Measurements from ENCODE around the gene FBXW5.

DNA sequence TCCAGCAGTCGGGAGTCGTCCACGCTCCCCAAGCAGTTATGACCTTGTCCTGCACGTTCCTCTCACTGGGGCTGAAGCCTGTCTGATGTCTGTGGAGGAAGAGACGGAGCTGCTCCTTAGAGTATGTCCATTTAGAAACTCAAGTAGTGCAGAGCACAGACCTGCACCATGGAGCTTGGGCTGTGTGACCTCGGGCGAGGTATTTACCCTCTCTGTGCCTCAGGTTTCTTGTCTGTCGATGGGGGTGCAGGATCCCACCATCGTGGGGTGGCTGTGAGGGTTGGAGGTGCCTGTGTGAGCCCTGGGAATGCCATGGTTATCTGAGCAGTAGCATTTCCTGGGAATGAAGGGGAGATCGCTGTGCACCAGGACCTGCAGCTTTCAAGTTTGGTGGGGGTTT, 44.0 kb downstream of the FBXW5 start:
- TF ChIP-seq EZH2 (IDR thresholded peaks at IDR 0.05; ENCODE audit: insufficient read depth, poor library complexity, severe bottlenecking) (no peak), EZH2phosphoT487 (IDR thresholded peaks at IDR 0.05; ENCODE audit: insufficient read depth, low read depth) (no peak)

Data from GM23248 (cell line).